NOMO-1 (cell line): ENCODE measurements around the gene IL26.
"Not testable (repeated sequence)": the region's sequence is repeated elsewhere in the genome, so short reads cannot be mapped to it uniquely, and the experiment has no call there.

Experiments
- DNase-seq, 2 experiments: peaks; one replicate each; lab custom pipeline; 2025; ENCODE audit not compliant: unreplicated experiment in 2 of 2; lab: John Stamatoyannopoulos, UW

Gene IL26

DNA sequence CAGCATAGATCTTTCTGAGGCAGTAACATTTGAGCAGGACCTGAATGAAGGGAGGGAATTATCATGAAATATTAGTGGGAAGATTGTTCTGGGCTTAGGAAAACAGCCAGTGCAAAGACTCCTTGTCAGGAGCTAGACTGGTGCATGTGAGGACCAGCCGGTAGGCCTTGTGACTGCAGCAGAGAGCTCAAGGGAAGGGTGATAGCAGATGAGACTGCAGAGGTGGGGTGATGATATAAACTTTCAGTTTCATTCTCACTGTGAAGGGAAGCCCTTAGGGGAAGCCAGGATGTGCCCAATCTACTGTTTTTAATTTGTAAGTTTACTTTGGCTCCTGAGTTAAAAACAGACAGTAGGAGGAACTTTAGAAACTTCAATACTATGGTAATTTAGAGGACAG lies 15.4 kb upstream of the IL26 start:
- DNase-seq = peak; percentile 56 to 63

DNA sequence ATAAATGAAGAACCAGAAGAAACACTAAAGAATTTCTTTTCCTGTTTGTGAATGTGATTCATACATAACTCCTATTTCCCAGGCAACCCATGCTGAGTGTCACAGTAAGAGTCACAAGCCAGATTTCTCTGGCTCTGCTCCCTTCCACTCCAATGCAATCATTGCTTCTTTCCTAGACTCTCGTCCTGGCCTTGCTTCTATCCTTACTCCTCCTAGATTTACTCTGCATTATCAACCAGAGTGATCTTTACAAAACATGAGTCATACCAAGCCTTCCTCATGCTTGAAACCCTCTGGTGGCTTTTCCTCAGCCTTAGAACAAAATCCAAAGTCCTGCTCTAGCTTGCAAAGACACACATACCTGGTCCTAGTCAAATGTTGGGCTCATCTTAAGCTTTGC lies 14.5 kb upstream of the IL26 start:
- DNase-seq = no peak

DNA sequence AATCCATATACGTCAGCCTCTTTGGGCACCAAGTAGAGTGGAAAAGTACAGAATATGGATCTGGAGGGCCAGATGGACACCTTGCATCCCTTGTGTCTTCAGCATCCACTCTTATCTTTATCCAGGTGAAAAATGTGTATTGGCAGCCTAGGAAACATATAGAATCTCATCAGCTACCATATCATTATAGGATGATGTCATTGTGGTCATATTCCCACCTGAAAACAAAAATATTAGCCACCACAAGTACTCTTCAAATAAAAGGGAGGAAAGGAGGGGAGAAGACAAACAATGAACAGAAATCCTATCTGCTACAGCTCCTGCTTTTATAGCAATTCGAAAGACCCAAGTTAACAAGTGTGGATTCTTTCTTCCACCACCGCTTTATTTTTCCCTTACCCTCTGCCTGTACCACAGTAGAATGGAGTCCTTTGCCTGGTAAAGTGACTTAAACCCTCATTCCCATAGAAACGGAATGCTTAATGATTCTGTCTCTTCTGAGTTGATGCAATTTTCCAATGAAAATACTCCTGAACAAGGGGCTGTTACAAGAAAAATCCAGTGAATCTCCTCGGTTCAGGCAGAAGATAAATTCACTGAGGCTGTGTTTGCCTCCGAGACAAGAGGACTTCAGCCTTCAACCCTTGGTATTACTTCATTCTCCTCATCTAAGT lies 13.8 kb upstream of the IL26 start:
- DNase-seq = no peak

DNA sequence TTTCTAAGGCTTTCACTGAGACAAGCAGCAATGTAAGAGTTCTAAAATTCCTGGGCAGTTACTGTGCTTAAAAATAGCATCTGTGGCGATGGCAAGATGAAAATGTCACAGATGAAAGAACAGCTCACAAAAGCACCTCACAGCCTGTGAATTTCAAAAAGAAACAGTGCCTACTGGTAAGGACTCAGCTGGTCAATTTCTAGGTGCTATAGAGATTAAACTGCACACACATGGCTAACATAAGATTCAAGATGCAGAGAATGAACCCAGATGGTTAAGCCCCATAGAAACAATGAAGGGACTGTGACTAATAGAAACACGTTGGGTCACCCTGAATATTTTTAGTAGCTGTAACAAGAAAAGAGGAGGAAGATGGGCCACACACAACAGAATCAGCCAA lies 12.0 kb upstream of the IL26 start:
- DNase-seq = no peak

DNA sequence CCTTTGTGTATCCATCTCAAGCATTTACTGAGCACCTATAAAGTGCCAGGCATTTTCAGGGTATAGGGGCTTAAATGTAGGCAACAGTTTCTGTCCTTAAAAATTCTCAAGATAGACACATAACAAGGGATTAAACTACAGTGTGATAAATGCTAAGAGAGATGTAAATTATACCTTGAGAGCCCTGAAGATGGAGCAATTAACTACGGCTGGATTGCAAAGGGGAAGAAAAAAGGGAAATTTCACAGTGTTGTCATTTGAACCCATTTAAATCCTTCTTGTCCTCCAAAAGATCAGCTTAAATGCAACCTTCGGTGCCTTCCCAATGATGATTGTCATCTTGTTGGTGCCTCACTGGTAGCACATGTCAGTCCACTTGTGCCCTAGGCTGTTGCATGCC lies 11.5 kb upstream of the IL26 start:
- peak; percentile 52 to 64 for DNase-seq

DNA sequence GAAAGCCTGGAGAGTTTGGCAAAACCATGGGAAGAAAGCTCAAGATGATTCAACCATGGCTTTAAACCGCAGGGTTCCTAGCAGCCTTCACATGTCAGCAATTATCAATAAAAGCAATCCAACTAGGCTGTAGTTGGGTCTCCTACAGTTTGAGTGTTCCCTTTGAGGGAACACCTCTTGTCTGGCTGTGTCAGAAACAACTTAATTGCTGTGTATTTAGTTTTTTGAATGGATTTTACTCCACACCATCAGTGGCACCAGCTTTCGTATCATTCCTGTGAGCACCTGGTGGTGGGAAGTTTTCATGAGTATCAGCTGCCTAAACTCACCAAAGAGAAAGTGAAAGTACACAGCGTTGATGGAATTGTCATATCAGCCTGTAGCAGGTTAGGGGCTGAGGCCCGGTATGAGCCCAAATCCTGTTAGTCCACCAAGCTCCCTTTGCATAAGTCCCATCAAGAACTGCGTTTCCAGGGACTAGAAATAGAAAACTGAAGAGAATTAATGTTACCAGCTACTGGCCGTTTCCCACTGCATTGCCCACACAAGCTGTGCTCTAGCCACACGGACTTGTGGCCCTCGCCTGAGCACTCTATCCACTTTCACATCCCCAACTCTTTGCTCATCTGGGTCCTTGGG lies 10.9 kb upstream of the IL26 start:
- peak; percentile 63 to 64 for DNase-seq

DNA sequence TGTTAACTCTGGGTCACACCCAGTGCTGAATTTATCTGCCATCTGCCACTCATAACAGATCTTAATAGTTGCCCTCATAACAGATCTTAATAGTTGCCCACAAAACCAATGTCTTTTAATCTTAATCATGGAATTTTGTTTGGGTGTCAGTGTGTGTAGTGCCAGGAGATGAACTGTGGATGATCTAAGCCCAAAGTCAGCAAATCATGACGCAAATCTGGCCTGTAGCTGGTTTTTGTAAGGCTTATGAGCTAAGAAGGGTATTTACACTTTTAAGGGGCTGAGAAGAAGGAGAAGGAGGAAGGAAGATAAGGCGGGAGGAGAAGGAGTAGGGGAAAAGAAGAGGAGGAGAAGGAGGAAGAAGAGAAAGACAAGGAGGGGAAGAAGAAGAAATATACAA lies 10.0 kb upstream of the IL26 start:
- no peak for DNase-seq

DNA sequence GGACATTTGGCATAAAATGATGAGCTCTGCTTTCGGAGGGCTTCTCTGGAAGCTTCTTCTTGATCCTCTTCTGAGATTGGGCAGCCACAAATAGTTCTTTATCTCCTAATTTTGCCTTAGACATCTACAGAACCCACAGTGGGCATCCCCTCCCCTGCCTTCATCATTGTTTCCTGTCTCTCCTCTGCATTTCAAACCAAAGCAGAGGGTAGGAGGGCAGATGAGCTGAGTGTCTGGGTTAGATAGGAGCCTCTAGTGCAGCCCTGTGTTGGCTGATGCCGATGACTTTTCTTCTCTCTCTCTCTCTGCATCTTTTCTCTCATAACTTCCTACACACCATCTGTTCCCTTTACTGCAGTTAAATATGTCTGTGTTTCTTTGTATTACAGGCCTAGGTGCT lies 8.5 kb upstream of the IL26 start:
- DNase-seq = no peak

DNA sequence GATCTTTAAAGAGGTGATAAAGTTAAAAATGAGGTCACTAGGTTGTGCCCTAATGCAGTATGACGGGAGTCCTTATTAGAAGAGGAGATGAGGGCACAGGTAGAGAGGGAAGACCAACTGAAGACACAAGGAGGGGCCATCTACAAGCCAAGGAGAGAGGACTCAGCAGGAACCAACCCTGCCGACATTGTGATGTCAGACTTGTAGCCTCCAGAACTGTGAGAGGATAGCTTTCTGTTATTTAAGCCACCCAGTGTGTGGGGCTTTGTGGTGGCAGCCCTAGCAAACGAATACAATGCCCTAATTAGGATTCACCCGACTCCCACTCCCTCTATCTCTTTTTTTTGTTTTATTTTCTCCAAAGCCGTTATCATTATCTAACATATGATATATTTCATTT lies 7.9 kb upstream of the IL26 start:
- no peak for DNase-seq

DNA sequence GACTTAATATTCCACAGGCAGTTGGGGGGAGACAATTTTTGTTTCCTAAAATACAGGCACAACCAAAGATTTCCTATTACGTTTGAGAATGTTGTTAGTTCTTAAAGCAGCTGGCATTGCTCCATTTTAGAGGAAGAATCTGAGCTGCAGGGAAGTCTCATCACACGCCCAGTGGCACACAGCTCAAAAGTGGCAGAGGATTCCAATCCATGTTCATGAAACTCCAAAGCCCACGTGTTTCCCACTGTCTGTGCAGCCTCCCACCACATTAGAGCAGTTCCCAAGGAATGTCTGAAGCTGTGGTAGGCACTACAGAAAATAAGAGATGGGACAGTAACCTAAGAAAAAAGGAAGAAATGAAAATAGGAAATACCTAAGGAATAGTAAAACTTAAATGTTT lies 6.1 kb upstream of the IL26 start:
- DNase-seq = no peak

DNA sequence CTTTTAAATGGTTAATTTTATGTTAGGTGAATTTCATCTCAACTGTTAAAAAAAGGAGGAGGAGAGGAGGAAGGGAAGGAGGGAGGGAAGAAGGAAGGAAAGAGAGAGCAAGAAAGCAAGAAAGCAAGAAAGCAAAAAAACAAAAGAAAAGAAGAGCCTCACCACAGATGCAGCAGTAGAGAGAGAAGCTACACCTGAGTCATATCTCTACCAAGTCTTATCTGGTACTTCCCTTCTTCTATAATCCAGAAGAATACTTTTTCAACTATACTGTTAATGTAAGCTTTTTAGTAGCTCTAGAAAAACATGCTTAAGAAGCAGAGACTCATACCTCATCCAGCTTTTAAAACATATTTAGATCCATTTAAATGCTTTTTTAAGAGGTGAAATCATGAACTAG lies 5.6 kb upstream of the IL26 start:
- no peak for DNase-seq

DNA sequence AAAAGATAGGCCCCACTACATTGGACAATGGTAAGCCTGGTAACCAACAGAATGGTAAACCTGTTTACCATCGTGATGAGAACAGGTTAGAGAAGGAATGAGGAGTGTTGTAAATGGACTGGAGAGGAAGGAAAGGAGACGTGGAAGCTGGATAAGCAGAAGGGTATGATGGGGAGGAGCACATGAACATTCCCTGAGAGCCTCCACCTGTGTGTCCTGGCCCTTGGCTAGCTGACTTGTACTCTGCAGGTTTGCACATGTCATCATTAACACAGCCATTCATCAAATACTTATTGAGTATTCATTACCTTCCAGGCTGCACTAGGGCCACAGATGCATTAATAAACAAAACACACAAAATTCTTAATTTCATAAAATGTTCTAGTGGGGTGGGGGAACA lies 4.3 kb upstream of the IL26 start:
- DNase-seq = no peak

DNA sequence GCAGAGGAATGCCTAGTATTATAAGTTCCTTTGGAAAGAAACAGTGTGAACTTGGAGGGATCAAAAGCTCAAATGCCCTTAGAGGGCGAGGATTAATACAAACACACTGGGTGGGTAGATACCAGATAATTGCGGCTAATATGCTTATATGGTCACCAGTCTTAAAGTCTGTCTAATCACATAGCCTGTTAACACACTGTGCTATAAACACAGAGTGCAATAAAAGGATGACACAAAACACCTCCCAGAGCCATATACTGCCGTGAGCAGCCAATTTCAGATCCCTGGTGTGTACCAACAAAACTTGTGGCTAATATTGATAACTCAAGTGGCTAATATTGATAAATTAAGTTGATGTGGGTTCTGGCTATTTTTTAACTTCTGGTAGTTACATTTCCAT lies 1.7 kb upstream of the IL26 start:
- no peak for DNase-seq

DNA sequence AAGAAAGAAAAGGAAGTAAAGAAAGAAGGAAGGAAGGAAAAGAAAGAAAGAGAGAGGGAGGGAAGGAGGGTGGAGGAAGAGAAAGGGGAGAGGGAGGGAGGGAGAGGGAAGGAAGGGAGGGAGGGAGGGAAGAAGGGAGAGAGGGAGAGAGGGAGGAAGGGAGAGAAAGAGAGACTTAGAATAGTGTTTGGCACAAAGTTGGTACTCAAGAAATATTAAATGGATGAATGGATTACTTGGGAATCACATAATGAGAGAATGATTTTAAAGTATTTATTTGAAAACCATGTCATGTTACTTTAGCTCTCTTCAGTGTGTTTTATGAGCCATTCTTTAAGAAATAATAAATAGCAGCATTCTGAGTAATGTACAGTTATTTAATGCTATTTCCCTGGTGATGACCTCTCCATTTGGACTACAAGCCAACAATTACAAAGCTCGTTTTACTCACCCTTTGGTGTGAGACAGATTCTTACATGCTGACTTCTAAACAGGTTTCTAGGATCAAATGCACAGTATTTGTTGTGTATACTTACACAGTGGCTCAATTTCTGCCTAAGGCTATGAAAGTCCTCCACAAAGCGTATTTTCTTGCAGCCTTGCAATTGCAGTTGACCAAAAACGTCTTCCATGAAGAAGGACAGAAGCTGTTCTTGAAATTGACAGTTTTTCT lies 861 bp downstream of the IL26 start:
- no peak for DNase-seq

DNA sequence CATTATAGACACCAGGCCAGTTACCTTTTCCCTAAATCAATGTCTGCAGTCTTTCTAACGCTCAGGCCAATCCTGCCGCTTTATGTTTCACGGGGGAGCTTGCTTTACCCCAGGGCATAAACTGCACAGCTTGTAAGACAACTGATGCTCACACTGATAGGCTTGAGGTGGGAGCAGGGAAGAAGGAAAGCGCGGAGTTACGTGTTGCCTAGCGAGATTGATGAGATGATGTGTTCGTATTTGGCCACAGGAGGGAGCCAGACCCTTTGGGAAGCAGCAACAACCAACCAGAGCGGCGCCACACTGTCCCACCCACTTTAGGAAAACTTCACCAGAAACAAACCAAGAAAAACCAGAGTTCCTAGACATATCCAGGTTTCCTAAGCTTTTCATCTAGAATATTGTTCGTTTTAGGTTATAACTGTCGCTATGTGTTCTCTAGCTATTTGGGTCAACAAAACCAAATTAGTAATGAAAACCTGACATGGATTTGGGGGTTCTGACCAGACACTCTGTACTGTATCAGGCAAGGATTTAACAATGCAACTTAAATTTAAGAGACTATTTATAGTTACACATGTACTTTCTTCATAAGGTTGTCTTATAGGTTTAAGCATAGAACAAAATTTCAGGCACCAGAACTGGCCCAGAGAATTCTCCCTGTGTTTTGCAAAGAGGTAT lies 2.4 kb downstream of the IL26 start:
- peak; percentile 48 to 76 for DNase-seq

DNA sequence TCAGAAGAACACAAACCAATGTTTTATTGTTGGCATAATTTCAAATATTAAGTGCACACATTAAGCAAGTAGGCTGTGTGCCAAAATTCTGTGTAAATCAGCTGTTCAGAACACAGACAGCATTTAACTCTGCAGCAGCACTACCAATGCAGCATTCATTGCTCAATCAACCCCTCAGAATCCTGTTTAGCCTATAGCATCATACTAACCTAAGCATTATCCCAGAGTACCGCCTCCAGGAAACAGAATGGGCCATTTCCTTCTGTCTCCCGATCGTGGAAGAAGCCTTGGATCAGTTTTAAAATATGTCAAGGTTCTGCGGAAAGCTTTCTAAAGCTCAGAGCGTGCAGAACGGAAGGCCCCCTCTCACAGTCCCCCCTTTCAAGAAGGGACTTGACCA lies 3.3 kb downstream of the IL26 start:
- no peak for DNase-seq

DNA sequence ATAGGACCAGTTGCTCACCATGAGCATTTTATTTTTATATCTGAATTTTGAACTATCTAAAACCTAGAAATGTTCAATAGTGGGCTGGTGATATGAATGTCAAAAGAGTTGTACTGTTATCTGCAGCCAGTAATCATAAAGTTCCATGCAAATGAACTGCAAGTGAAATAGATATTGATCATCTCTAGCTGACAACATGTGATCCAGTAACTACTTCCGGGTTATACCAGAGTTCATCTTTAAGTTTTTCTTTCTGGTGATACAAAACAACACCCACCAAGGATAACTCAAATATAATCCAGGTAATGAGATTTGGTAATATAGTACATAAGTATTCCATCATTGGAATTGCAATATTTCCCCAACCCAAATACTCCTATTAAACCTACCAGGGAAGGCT lies 4.1 kb downstream of the IL26 start:
- DNase-seq = no peak

DNA sequence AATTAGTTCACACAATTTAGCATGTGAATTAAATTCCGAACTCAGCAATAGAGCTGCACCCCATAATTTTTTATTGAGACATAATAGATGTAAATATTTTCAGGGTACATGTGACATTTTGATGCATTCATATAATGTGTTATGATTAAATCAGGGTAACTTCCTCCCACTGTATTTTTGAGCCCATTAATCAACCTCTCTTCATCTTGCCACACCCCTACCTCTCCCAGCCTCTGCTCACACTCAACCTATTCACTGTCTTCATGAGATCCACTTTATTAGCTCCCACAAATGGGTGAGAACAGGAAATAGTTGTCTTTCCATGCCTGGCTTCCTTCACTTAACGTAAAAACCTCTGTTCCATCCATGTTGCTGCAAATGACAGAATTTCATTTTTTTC lies 14.7 kb downstream of the IL26 start:
- no peak for DNase-seq

DNA sequence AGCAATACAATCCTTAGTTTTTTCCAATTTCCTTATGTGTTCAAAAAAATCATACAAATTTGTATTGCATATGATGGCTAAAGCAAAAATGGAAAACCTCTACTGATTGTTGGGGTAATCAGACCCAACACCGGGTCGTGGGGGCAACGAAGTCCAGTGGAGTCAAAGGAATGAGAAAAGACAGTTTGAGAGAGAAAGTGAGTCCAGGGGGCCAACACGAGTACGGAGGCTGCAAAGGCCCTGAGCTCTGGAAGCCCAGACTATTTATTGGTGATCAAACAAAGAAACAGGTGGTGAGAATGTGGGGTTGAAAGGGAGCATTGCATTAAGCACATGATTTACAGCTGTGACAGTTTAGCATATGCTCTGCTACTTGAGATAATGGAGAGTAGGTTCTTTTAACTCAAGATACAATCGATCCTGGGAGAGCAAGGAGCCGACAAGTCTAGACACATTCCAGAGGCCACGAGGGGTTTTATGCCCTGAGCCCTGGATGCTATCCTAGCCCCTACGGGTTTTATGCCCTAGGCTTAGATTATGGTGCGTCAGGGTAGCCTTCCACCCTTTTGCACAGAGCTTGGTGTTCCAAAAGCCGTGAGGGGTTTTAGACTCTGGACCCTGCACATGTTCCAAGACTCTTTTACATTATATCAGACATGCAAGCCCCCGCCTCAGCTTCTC lies 16.4 kb downstream of the IL26 start:
- DNase-seq = not testable (repeated sequence)

DNA sequence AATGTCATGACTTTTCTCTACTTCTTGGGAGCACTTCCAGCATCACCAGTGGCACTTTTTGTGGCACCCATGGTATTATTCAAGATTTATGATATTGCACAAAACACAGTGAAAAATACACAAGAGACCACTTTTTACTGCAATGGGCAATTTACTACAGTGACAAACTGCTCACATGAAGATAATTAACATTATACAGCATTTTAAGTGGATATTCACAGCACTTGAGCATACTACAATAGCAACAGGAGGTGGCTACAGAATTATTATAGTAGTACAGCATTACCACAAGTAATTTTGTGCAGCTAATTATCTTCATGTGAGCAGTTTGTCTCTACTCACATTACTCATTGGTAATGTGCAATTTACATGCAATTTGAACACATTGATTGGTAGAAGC lies 18.3 kb downstream of the IL26 start:
- DNase-seq = no peak

DNA sequence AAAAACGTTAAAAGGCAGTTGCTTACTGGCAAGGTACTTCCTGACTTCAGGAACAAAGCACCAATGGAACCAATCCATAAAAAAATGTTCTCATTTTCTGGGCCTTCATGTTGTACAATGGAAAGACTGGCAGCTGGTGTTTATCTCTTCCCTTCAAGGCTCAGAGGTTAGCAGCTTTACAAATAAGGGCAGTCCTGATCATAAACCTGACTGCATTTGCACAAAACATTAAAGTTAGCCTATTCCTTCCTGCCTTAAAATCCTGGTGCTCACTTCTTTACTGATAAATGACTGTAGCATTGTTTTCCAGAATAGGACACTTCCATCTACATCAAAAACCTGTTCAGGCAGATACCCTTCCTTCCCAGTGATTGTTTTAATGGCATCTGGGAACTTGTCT lies 19.2 kb downstream of the IL26 start:
- DNase-seq = no peak
